Astrocyte (in vitro differentiated cells and primary cell): ENCODE measurements around the gene AP1M1. TPM values are rescaled to one million over a fixed set of nuclear protein-coding genes. Genes with fewer than 3 reads are reported as not detected.

Experiments used
- DNase-seq: peaks from one replicate; pipeline ENCODE4 v3.0.0-alpha.2; 2010; ENCODE audit warnings: low read depth
- FAIRE-seq: peaks from 2 replicates; lab custom pipeline; 2011; peaks lifted over from hg19 to GRCh38; lab: Jason Lieb, UNC
- H2AFZ ChIP-seq: 2 replicates; pipeline ENCODE4 v1.6.0; 2012; ENCODE audit warnings: low read depth, low read length, inconsistent platforms
- H3K27ac ChIP-seq: 2 replicates; pipeline ENCODE4 v1.5.1; 2011; ENCODE audit warnings: low read depth, low read length, inconsistent platforms
- H3K27me3 ChIP-seq: 2 replicates; pipeline ENCODE4 v1.6.0; 2011; ENCODE audit warnings: low read length, inconsistent platforms; ENCODE audit not compliant: insufficient read depth
- H3K36me3 ChIP-seq: 2 replicates; pipeline ENCODE4 v1.5.1; 2011; ENCODE audit warnings: low read length, inconsistent platforms; ENCODE audit not compliant: insufficient read depth
- H3K4me1 ChIP-seq: 2 replicates; pipeline ENCODE4 v1.5.1; 2011; ENCODE audit warnings: low read length, inconsistent platforms; ENCODE audit not compliant: insufficient read depth
- H3K4me2 ChIP-seq: 2 replicates; pipeline ENCODE4 v1.6.0; 2012; ENCODE audit warnings: low read length, inconsistent platforms
- H3K4me3 ChIP-seq: 2 replicates; pipeline ENCODE4 v1.5.1; 2011; ENCODE audit warnings: low read depth, mild to moderate bottlenecking, low read length, inconsistent platforms; ENCODE audit not compliant: insufficient read depth
- H3K79me2 ChIP-seq: 2 replicates; pipeline ENCODE4 v1.6.0; 2012; ENCODE audit warnings: mild to moderate bottlenecking, low read length, inconsistent platforms; ENCODE audit not compliant: insufficient read depth
- H3K9ac ChIP-seq: 2 replicates; pipeline ENCODE4 v1.6.0; 2012; ENCODE audit warnings: mild to moderate bottlenecking, low read length, inconsistent platforms
- H3K9me3 ChIP-seq: 2 replicates; pipeline ENCODE4 v1.5.1; 2012; ENCODE audit warnings: low read depth, mild to moderate bottlenecking, low read length, inconsistent platforms; ENCODE audit not compliant: insufficient read depth
- H4K20me1 ChIP-seq: 2 replicates; pipeline ENCODE4 v1.6.0; 2012; ENCODE audit warnings: low read length, inconsistent platforms; ENCODE audit not compliant: insufficient read depth
- H3K27ac Mint-ChIP-seq: one replicate; pipeline ENCODE4 v1.8.0; 2021; ENCODE audit warnings: mild to moderate bottlenecking, mixed read lengths; ENCODE audit not compliant: unreplicated experiment
- H3K27me3 Mint-ChIP-seq: one replicate; pipeline ENCODE4 v1.8.0; 2021; ENCODE audit warnings: low read depth, mixed read lengths; ENCODE audit not compliant: unreplicated experiment
- H3K36me3 Mint-ChIP-seq: one replicate; pipeline ENCODE4 v1.8.0; 2021; ENCODE audit warnings: low read depth, mixed read lengths; ENCODE audit not compliant: unreplicated experiment
- H3K4me1 Mint-ChIP-seq: one replicate; pipeline ENCODE4 v1.8.0; 2021; ENCODE audit warnings: low read depth, mixed read lengths; ENCODE audit not compliant: unreplicated experiment
- H3K4me3 Mint-ChIP-seq: one replicate; pipeline ENCODE4 v1.8.0; 2021; ENCODE audit warnings: mild to moderate bottlenecking, moderate library complexity, mixed read lengths; ENCODE audit not compliant: unreplicated experiment
- H3K9me3 Mint-ChIP-seq: one replicate; pipeline ENCODE4 v1.8.0; 2021; ENCODE audit warnings: mild to moderate bottlenecking, mixed read lengths; ENCODE audit not compliant: unreplicated experiment
- EZH2 ChIP-seq: IDR thresholded peaks from 2 replicates; pipeline ENCODE4 v1.6.1; 2012; ENCODE audit warnings: mild to moderate bottlenecking, low read length, inconsistent platforms; ENCODE audit not compliant: insufficient read depth
- total RNA-seq: library from RNA; stranded (reverse); gene quantifications from 2 replicates; pipeline ENCODE4 v1.2.1, GENCODE V29; 2021
- TF ChIP-seq, protein P1 (sequence below): IDR thresholded peaks from 2 replicates; pipeline ENCODE4 v1.5.1; 2011; ENCODE audit warnings: low read depth, mild to moderate bottlenecking, inconsistent platforms, low read length, moderate library complexity; ENCODE audit not compliant: insufficient read depth

The AP1M1 gene
- total RNA-seq, 1 donor from 2014 or later = 87.6 TPM

DNA sequence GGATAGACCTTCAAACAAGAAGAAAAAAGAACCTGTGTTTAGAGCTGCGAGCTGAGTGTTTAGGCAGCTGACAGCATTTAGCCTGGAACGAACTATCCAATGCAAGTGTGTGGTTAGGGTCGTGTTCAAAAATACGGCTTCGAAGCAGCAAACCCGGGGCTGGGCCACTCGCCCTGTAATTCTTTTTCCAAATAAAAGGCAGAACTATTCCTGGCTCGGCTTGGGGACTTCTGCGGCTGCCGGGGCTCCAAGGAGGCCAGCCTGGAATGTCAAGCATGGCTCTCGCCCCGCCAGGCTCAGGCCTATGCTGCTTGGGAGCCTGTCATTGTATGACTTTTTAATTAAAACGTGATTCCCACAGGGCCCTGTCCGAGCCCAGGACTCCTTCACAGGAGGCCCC lies 75.2 kb downstream of the AP1M1 start:
- no peak overlapping the region for H3K4me3 ChIP-seq
- DNase-seq (peak; percentile 57), FAIRE-seq (no peak)
- no peak overlapping the region for H3K4me2 ChIP-seq
- no peaks in the 10 kb centered on the region for H4K20me1 ChIP-seq
- H2AFZ ChIP-seq = peak overlapping the region; percentile 31
- H3K27me3 ChIP-seq = no peaks in the 10 kb centered on the region
- H3K27ac Mint-ChIP-seq = no peak overlapping the region
- no peaks in the 10 kb centered on the region for H3K4me1 Mint-ChIP-seq
- H3K4me3 Mint-ChIP-seq = no peak overlapping the region
- TF ChIP-seq, protein P1, sequence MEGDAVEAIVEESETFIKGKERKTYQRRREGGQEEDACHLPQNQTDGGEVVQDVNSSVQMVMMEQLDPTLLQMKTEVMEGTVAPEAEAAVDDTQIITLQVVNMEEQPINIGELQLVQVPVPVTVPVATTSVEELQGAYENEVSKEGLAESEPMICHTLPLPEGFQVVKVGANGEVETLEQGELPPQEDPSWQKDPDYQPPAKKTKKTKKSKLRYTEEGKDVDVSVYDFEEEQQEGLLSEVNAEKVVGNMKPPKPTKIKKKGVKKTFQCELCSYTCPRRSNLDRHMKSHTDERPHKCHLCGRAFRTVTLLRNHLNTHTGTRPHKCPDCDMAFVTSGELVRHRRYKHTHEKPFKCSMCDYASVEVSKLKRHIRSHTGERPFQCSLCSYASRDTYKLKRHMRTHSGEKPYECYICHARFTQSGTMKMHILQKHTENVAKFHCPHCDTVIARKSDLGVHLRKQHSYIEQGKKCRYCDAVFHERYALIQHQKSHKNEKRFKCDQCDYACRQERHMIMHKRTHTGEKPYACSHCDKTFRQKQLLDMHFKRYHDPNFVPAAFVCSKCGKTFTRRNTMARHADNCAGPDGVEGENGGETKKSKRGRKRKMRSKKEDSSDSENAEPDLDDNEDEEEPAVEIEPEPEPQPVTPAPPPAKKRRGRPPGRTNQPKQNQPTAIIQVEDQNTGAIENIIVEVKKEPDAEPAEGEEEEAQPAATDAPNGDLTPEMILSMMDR = no peak
- no peak for TF ChIP-seq EZH2
- H3K9me3 Mint-ChIP-seq = no peaks in the 10 kb centered on the region
- H3K9me3 ChIP-seq = no peaks in the 10 kb centered on the region
- peaks cover 5% of the 10 kb centered on the region for H3K4me1 ChIP-seq
- no peak overlapping the region for H3K27ac ChIP-seq
- H3K36me3 ChIP-seq = no peaks in the 10 kb centered on the region
- H3K79me2 ChIP-seq = no peaks in the 10 kb centered on the region
- peaks cover 7% of the 10 kb centered on the region for H3K27me3 Mint-ChIP-seq
- no peaks in the 10 kb centered on the region for H3K36me3 Mint-ChIP-seq
- H3K9ac ChIP-seq = peak overlapping the region; percentile 15

DNA sequence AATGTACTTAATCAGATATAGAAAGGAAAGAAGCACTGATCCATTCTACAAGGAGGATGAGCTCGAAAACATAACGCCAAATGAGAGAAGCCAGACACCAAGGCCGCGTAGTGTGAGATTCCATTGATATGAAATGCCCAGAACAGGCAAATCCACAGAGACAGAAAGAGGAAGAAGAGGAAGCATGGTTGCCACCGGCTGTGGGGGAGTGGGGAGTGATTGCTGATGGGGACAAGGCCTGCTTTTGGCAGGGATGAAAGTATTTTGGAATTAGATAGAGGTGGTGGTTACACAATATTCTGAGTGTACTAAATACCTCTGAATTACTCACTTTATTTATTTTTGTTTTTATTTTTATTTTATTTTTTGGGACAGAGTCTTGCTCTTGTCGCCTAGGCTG lies 76.7 kb downstream of the AP1M1 start:
- FAIRE-seq (no peak), DNase-seq (no peak)
- peaks cover 10% of the 10 kb centered on the region for H3K4me1 ChIP-seq
- no peak overlapping the region for H3K4me3 Mint-ChIP-seq
- H3K4me3 ChIP-seq = no peak overlapping the region
- peaks cover 5% of the 10 kb centered on the region for H3K27me3 Mint-ChIP-seq
- no peak overlapping the region for H3K27ac ChIP-seq
- TF ChIP-seq, protein P1 = no peak
- TF ChIP-seq EZH2 = no peak
- H3K9me3 Mint-ChIP-seq = no peaks in the 10 kb centered on the region
- peaks cover 4% of the 10 kb centered on the region for H3K4me1 Mint-ChIP-seq
- no peak overlapping the region for H2AFZ ChIP-seq
- H3K9me3 ChIP-seq = no peaks in the 10 kb centered on the region
- H3K36me3 ChIP-seq = no peaks in the 10 kb centered on the region
- no peak overlapping the region for H3K9ac ChIP-seq
- no peak overlapping the region for H3K27ac Mint-ChIP-seq
- H3K27me3 ChIP-seq = no peaks in the 10 kb centered on the region
- no peaks in the 10 kb centered on the region for H3K36me3 Mint-ChIP-seq
- H3K4me2 ChIP-seq = no peak overlapping the region
- no peaks in the 10 kb centered on the region for H3K79me2 ChIP-seq
- no peaks in the 10 kb centered on the region for H4K20me1 ChIP-seq

DNA sequence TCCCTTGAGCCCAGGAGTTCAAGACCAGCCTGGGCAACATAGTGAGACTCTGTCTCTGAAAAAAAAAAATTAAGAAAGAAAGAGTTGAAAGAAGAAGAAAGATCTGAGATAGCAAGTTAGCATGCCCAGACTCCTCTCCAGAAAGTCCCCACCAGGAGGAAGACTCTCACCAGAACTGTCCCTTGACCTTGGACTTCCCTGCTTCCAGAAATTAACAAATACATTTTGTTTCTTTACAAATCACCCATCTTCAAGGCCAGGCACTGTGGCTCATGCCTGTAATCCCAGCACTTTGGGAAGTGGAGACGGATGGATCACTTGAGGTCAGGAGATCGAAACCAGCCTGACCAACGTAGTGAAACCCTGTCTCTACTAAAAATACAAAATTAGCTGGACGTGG lies 82.6 kb downstream of the AP1M1 start:
- peaks cover 7% of the 10 kb centered on the region for H3K27me3 Mint-ChIP-seq
- H3K4me3 Mint-ChIP-seq = no peak overlapping the region
- TF ChIP-seq, protein P1 = no peak
- TF ChIP-seq EZH2 = no peak
- Histone ChIP-seq H3K27me3 (no peaks in the 10 kb centered on the region), H3K9me3 (no peaks in the 10 kb centered on the region), H3K36me3 (no peaks in the 10 kb centered on the region), H3K79me2 (no peaks in the 10 kb centered on the region), H3K4me3 (no peak overlapping the region), H3K9ac (no peak overlapping the region), H3K4me1 (peaks cover 18% of the 10 kb centered on the region), H3K27ac (no peak overlapping the region), H3K4me2 (no peak overlapping the region), H2AFZ (no peak overlapping the region), H4K20me1 (no peaks in the 10 kb centered on the region)
- H3K27ac Mint-ChIP-seq = no peak overlapping the region
- DNase-seq (no peak), FAIRE-seq (no peak)
- no peaks in the 10 kb centered on the region for H3K36me3 Mint-ChIP-seq
- H3K4me1 Mint-ChIP-seq = peaks cover 4% of the 10 kb centered on the region
- no peaks in the 10 kb centered on the region for H3K9me3 Mint-ChIP-seq
